ENCODE measurements around the gene PRPF6.

GRCh38 chr20:64041781-64042053, 60.8 kb downstream of the PRPF6 start:
- TF ChIP-seq CTCF (IDR thresholded peaks at IDR 0.05) (no peak), POLR2A (IDR thresholded peaks at IDR 0.05) (no peak), POLR2AphosphoS5 (IDR thresholded peaks at IDR 0.05) (no peak), EP300 (IDR thresholded peaks at IDR 0.05) (no peak)

All from suprapubic skin (tissue), 4 donors.